HG03378 (cell line): ENCODE measurements around the gene FAM184B.
A peak's percentile ranks its signal among the peaks of the same experiment; 100 is the strongest.
"Not testable (repeated sequence)": the region's sequence is repeated elsewhere in the genome, so short reads cannot be mapped to it uniquely, and the experiment has no call there.

Experiments used
- ATAC-seq: cut with Tn5 transposase; IDR thresholded peaks from one replicate; pipeline ENCODE4 v1.9.1; 2021; ENCODE audit warnings: mild to moderate bottlenecking, moderate library complexity; ENCODE audit not compliant: unreplicated experiment

Gene FAM184B

GRCh38 chr4:17690135-17690534 is 91.3 kb downstream of the FAM184B start:
- ATAC-seq = no peak

- ATAC-seq = no peak
These were observed 93.4 kb downstream of the FAM184B start for GRCh38 chr4:17688011-17688441.

GRCh38 chr4:17687237-17687857 is 94.1 kb downstream of the FAM184B start:
- ATAC-seq = no peak

DNA sequence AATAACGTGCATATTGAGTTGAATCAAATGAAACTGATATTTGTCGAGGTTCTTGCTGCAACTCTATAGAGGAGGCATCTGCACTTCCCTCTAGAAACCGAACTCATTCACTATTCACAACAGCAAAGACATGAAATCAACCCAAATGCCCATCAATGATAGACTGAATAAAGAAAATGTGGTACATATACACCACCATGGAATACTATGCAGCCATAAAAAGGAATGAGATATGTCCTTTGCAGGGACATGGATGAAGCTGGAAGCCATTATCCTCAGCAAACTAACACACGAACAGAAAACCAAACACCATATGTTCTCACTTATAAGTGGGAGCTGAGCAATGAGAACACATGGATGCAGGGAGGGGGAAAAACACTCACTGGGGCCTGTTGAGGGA is 96.8 kb downstream of the FAM184B start:
- not testable (repeated sequence) for ATAC-seq

- no peak for ATAC-seq
These were observed 99.2 kb downstream of the FAM184B start for GRCh38 chr4:17682222-17682566.

GRCh38 chr4:17681281-17682221 is 99.9 kb downstream of the FAM184B start:
- no peak for ATAC-seq

DNA sequence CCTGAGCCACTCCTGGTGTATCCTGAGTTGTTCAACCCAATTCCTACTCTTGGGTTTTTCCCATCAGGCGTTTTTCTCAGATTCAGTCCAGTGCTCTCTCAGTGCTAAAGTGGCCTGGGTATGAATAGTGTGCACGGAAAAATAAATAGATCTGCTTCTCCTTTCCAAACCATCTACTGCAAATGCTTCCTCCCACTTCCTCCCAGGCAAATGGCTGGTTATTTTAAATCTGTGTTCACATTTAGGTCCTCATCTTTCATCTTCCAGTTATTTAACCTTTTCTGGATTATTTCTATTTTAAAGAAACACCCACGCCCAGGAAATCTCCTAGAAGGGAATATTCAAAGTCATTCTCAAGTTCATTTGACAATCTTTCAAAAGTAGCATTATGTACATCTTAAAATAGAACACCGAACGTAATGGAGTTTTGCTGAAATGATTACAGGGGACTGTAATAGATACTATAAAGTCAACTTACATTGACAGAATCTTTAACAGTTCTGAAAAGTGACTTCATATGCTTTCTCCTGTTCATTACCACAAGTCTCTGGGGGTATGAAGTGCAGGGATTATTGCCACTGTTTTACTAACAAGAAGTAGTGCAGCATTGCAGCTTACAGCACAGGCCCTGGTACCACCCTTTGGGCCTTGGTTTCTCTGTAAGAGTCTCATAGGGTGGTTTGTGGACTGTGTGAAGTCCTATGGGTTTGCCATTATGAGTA is 100.7 kb downstream of the FAM184B start:
- ATAC-seq = no peak

- ATAC-seq = no peak
These were observed 111.0 kb downstream of the FAM184B start for GRCh38 chr4:17670423-17670822.

- no peak for ATAC-seq
These were observed 113.7 kb downstream of the FAM184B start for GRCh38 chr4:17667653-17668201.

DNA sequence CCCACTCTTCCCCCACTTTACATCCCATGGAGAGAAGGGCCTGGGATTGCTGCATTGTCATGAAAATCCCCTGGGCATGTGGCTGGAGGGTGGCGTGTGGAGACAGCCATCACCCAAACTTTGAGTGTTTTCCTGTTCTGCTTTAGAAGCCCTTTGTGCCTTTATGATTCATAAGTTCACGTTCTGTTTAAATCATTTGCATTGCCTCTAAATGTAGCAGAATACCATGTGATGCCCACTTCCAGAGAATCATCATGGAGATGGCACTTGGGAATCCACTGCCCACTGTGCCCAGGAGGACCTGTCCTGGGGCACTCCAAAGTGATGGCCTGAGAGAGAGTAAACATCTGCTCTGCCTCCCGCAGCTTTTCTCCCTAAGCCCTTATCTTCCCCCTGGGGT is 114.2 kb downstream of the FAM184B start:
- no peak for ATAC-seq

DNA sequence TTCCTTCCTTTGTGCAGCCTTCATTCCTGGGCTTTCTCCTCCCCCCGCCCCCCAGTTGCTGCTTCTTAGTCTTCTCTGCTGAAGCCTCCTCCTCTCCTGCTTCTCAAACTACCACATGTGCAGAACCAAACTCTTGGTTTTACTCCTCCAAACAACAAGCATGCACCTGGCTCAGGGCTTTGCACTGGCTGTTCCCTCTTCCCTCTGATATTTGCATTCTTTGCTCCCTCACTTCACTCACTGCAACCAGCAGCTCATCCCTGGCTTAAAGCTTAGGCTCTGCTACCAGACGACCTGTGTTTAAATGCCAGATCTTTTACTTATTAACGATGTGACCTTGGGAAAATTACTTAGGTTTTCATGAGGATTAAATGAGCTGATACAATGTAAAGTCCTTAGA is 115.6 kb downstream of the FAM184B start:
- no peak for ATAC-seq

- peak; percentile 27 for ATAC-seq
These were observed 116.1 kb downstream of the FAM184B start for GRCh38 chr4:17665346-17665745.

- peak; percentile 98 for ATAC-seq
These were observed 116.7 kb downstream of the FAM184B start for GRCh38 chr4:17664755-17665154.

GRCh38 chr4:17662694-17663093 is 118.7 kb downstream of the FAM184B start:
- ATAC-seq = no peak

DNA sequence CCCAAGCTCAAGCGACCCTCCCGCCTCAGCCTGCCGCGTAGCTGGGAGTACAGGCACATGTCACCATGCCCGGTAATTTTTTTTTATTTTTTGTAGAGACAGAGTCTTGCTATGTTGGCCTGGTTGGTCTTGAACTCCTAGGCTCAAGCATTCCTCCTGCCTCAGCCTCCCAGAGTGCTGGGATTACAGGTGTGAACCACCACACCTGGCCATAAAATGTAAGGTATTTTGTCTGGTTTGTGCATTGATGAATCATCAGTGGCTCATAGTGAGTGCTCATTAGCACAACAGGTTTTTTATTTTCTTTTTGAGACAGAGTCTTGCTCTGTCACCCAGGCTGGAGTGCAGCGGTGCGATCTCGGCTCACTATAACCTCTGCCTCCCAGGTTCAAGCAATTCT is 122.2 kb downstream of the FAM184B start:
- not testable (repeated sequence) for ATAC-seq

GRCh38 chr4:17657849-17658248 is 123.6 kb downstream of the FAM184B start:
- ATAC-seq = no peak

GRCh38 chr4:17657090-17657489 is 124.3 kb downstream of the FAM184B start:
- ATAC-seq = no peak

DNA sequence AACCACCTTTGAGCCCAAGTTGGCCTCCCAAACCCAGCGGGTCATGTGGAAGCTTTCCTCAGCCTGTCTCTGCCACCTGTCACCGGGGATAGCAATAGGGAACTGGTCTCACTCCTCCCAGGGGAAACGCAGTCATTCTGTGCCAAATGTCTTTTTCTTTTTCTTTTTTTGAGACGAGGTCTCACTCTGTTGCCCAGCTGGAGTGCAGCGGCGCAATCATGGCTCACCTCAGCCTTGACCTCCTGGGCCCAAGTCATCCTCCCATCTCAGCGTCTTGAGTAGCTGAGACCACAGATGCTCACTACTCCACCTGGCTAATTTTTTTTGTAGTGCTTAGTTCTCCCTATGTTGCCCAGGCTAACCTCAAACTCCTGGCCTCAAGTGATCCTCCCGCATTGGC is 126.7 kb downstream of the FAM184B start:
- ATAC-seq = no peak

DNA sequence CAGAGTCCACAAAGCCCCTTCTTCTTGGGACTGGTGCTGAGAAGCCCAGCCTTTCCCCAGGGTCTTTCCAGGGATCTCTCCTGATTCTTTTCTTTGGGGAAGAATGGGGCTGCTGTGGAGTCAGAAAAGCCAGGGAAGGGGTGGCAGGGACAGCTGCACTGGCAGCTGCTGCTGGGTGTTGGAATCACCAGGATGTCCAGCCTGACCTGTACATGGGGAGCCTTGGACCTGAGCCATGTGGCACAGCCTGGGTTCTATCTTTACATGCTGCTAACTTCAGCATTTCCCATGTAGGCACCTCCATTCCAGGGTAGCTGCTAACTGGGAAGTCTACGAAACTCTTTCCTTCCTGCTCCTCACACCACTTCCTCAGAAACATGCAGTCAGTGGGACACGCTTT is 131.0 kb downstream of the FAM184B start:
- no peak for ATAC-seq

DNA sequence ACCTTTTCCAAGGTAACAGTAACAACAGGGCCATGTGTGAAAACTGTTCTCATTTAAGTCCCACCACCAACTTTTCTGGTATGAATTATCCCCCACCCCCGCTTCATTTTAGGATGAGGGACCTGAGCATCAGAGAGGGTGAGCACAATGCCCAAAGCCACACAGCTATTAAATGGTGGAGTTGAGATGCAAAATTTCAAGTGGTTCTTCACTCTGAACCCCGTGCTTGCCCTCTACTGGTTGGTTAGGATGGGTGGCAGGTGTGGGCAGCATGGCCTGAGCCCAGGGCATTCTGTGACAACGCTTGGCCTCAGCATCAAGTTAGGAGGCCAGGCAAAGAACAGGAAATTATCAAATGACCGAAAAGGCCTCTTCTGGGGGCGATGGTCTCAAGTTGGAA is 133.5 kb downstream of the FAM184B start:
- no peak for ATAC-seq

- ATAC-seq = no peak
These were observed 134.1 kb downstream of the FAM184B start for GRCh38 chr4:17647176-17647806.
